A549 (cell line): ENCODE results near the gene ETAA1.

ENCODE experiments used
- EP300 ChIP-seq, 2 experiments: fragments of >200 bp; sonication (Bioruptor Twin); formaldehyde crosslinking; IDR thresholded peaks; 2 replicates in 1 of 2; 3 replicates in 1 of 2; pipeline ENCODE4 v1.6.1; 2016 to 2017
- HES2 ChIP-seq: fragments of >200 bp; sonication (Bioruptor Twin); formaldehyde crosslinking; IDR thresholded peaks from 2 replicates; pipeline ENCODE4 v1.6.1; 2016
- KDM1A ChIP-seq: fragments of 200-600 bp; sonication (generic); IDR thresholded peaks from 2 replicates; pipeline ENCODE4 v1.6.1; 2016; ENCODE audit warnings: low read depth, mild to moderate bottlenecking
- POLR2A ChIP-seq: IDR thresholded peaks from 2 replicates; pipeline ENCODE4 v1.6.1; 2012; ENCODE audit warnings: mild to moderate bottlenecking, low read length
- RAD21 ChIP-seq, 2 experiments: fragments of >200 bp in 1 of 2; sonication (Bioruptor Twin) in 1 of 2; formaldehyde crosslinking in 1 of 2; IDR thresholded peaks in 1 of 2; conservative IDR thresholded peaks in 1 of 2; 2 replicates in 1 of 2; 3 replicates in 1 of 2; pipeline ENCODE4 v1.6.1; 2012 to 2018; ENCODE audit warnings: inconsistent platforms in 1 of 2
- RARB ChIP-seq: fragments of 250-450 bp; sonication (Bioruptor Pico); IDR thresholded peaks from 2 replicates; pipeline ENCODE4 v1.8.0; 2021; ENCODE audit warnings: mild to moderate bottlenecking, moderate library complexity
- SREBF2 ChIP-seq: fragments of 450-650 bp; IDR thresholded peaks from 2 replicates; pipeline ENCODE4 v1.6.1; 2014; ENCODE audit warnings: mild to moderate bottlenecking, moderate library complexity
- ZSCAN20 ChIP-seq: fragments of 250-450 bp; sonication (Bioruptor Pico); IDR thresholded peaks from 2 replicates; pipeline ENCODE4 v1.8.0; 2022; ENCODE audit warnings: mild to moderate bottlenecking, moderate library complexity
- TF ChIP-seq, protein P1 (sequence below): fragments of >200 bp; sonication (Bioruptor Twin); formaldehyde crosslinking; IDR thresholded peaks from 3 replicates; pipeline ENCODE4 v1.5.1; 2016

- TF ChIP-seq KDM1A, result no peak
- TF ChIP-seq, protein P1, sequence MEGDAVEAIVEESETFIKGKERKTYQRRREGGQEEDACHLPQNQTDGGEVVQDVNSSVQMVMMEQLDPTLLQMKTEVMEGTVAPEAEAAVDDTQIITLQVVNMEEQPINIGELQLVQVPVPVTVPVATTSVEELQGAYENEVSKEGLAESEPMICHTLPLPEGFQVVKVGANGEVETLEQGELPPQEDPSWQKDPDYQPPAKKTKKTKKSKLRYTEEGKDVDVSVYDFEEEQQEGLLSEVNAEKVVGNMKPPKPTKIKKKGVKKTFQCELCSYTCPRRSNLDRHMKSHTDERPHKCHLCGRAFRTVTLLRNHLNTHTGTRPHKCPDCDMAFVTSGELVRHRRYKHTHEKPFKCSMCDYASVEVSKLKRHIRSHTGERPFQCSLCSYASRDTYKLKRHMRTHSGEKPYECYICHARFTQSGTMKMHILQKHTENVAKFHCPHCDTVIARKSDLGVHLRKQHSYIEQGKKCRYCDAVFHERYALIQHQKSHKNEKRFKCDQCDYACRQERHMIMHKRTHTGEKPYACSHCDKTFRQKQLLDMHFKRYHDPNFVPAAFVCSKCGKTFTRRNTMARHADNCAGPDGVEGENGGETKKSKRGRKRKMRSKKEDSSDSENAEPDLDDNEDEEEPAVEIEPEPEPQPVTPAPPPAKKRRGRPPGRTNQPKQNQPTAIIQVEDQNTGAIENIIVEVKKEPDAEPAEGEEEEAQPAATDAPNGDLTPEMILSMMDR, result no peak
- no peak for TF ChIP-seq RARB (CRISPR knock-in tag)
- no peak for TF ChIP-seq EP300 (IDR thresholded peaks at IDR 0.05)
- no peak for TF ChIP-seq POLR2A
- no peak for TF ChIP-seq SREBF2
- TF ChIP-seq ZSCAN20, result no peak
- no peak for TF ChIP-seq RAD21 (conservative IDR thresholded peaks at IDR 0.05 in 1 of 2, IDR thresholded peaks at IDR 0.05 in 1 of 2)
- no peak for TF ChIP-seq HES2
Measured at GRCh38 chr2:67437114-67437513, 40.0 kb downstream of the ETAA1 start.
